MCF 10A (cell line): ENCODE measurements around the gene KLHL22. TPM values are rescaled to one million over a fixed set of nuclear protein-coding genes. Genes with fewer than 3 reads are reported as not detected.

Experiments used
- BruUV-seq: library from RNA; stranded (reverse); fragments of 400-500 nt; replicated peaks from 2 replicates; lab custom pipeline; 2021; lab: Mats Ljungman, UMichigan
- CTCF ChIA-PET: fragments of 300-600 bp; sonication (Branson Sonifier 250); formaldehyde crosslinking; extraction: SDS; loops from one replicate; lab custom pipeline; 2021; ENCODE audit warnings: antibody characterized with exemption, inconsistent platforms; lab: Yijun Ruan, JAX
- POLR2A ChIA-PET: fragments of 300-600, 350-650 bp; sonication (Branson Sonifier 250); formaldehyde crosslinking; extraction: SDS; loops from one replicate; lab custom pipeline; 2020; ENCODE audit warnings: antibody characterized with exemption, inconsistent platforms; lab: Yijun Ruan, JAX
- DNase-seq: peaks from one replicate; pipeline ENCODE4 v3.0.0-alpha.2; 2018; ENCODE audit not compliant: unreplicated experiment
- H3K27ac Mint-ChIP-seq: one replicate; pipeline ENCODE4 v1.8.0; 2022; ENCODE audit warnings: mild to moderate bottlenecking, low read depth, mixed read lengths; ENCODE audit not compliant: unreplicated experiment
- H3K27me3 Mint-ChIP-seq: one replicate; pipeline ENCODE4 v1.8.0; 2022; ENCODE audit warnings: mixed read lengths; ENCODE audit not compliant: insufficient read depth, unreplicated experiment
- H3K36me3 Mint-ChIP-seq: one replicate; pipeline ENCODE4 v1.8.0; 2022; ENCODE audit warnings: mild to moderate bottlenecking, moderate library complexity, mixed read lengths; ENCODE audit not compliant: insufficient read depth, unreplicated experiment
- H3K4me1 Mint-ChIP-seq: one replicate; pipeline ENCODE4 v1.8.0; 2022; ENCODE audit warnings: mixed read lengths; ENCODE audit not compliant: insufficient read depth, unreplicated experiment
- H3K4me3 Mint-ChIP-seq: one replicate; pipeline ENCODE4 v1.8.0; 2022; ENCODE audit warnings: mild to moderate bottlenecking, moderate library complexity, mixed read lengths; ENCODE audit not compliant: unreplicated experiment
- H3K9me3 Mint-ChIP-seq: one replicate; pipeline ENCODE4 v1.8.0; 2022; ENCODE audit warnings: mixed read lengths; ENCODE audit not compliant: unreplicated experiment
- intact Hi-C: fragments of 100-400 bp; cut with micrococcal nuclease; formaldehyde crosslinking; loops from 2 replicates; pipeline ENCODE4 v1.14.1; 2022
- total RNA-seq: library from RNA; stranded (reverse); gene quantifications from 2 replicates; pipeline ENCODE4 v1.2.3, GENCODE V29; 2022
- TF ChIP-seq, protein P1 (sequence below): fragments of 200-600 bp; IDR thresholded peaks from one replicate; pipeline ENCODE4 v1.8.0; 2022; ENCODE audit warnings: antibody characterized with exemption, mild to moderate bottlenecking; ENCODE audit not compliant: unreplicated experiment

KLHL22 gene
- total RNA-seq, 1 experiment from 2014 or later: 14.7 TPM

DNA sequence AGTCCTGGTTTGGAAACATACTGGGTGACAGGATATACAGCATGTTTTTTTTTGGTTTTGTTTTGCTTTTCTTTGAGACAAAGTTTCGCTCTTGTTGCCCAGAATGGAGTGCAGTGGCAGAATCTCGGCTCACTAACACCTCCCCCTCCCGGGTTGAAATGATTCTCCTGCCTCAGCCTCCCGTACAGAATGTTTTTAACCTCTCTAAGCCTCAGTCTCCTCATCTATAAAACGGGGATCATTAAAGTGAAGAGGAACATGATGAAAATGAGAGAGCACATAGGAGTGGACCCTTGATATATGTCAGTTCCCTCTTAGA, 29.9 kb downstream of the KLHL22 start:
- peaks cover 38% of the 10 kb centered on the region for H3K36me3 Mint-ChIP-seq

DNA sequence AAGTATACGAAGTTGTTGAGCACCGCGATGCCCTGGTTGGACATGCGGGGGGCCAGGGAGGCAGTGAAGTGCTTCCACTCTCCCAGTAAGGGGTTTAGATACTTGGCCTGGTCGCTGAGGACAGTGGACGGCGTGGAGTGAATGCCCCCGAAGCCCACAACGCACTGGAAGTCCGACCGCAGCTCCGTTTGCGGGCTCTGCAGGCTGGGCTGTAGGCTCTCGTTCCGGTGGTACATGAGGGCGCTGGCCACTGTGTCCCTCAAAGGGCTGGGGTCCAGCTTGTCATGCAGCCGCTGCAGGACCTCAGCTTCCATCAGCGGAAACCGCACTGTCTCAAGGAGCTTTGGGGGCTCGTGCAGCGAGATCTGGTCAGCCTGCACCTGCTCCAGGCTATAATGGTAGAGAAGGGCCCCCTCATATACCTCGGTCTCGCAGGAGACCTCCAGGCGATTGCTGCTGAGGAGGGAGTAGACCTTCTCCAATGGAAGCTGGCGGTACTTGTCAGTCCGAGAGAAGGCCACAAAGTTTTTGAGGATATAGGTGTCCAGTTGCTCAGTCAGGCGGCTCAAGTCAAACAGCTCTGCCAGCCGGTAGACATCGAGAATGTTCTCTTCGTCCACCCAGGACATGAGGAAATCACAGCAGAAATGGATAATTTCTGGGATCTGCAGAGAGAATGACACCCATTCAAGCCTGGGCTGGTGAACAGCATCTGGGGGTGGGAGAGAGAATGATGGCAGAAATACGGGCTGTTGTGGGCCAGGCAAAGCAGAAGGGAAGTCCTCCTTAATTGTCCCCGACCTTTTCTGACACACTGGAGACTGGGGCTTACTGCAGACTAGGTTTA, 30.5 kb downstream of the KLHL22 start:
- TF ChIP-seq, protein P1, sequence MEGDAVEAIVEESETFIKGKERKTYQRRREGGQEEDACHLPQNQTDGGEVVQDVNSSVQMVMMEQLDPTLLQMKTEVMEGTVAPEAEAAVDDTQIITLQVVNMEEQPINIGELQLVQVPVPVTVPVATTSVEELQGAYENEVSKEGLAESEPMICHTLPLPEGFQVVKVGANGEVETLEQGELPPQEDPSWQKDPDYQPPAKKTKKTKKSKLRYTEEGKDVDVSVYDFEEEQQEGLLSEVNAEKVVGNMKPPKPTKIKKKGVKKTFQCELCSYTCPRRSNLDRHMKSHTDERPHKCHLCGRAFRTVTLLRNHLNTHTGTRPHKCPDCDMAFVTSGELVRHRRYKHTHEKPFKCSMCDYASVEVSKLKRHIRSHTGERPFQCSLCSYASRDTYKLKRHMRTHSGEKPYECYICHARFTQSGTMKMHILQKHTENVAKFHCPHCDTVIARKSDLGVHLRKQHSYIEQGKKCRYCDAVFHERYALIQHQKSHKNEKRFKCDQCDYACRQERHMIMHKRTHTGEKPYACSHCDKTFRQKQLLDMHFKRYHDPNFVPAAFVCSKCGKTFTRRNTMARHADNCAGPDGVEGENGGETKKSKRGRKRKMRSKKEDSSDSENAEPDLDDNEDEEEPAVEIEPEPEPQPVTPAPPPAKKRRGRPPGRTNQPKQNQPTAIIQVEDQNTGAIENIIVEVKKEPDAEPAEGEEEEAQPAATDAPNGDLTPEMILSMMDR: no peak
- ChIA-PET POLR2A (interaction anchor here (1.2 kb wide), 1 partner anchor 65 kb away, joined by 3 read pairs; no protein-coding TSS in a partner anchor), CTCF (interaction anchor here (1.0 to 1.6 kb wide), 2 partner anchors 9 to 278 kb away, joined by 4 to 8 read pairs; no protein-coding TSS in a partner anchor)
- Mint-ChIP-seq H3K27me3 (no peaks in the 10 kb centered on the region), H3K9me3 (no peaks in the 10 kb centered on the region), H3K4me3 (no peak overlapping the region), H3K27ac (no peak overlapping the region), H3K4me1 (no peaks in the 10 kb centered on the region), H3K36me3 (peaks cover 33% of the 10 kb centered on the region)
- no TSS peak for BruUV-seq
- no peak for DNase-seq
- intact Hi-C loops: no loop called here

More for the DNA sequence above, 29.9 kb downstream of the KLHL22 start:
- no peak overlapping the region for H3K4me3 Mint-ChIP-seq
- TF ChIP-seq, protein P1: no peak
- H3K27me3 Mint-ChIP-seq: no peaks in the 10 kb centered on the region
- ChIA-PET CTCF (no interaction called here), POLR2A (no interaction called here)
- intact Hi-C loops: no loop called here
- BruUV-seq: no TSS peak
- no peaks in the 10 kb centered on the region for H3K9me3 Mint-ChIP-seq
- no peak for DNase-seq
- no peak overlapping the region for H3K27ac Mint-ChIP-seq
- H3K4me1 Mint-ChIP-seq: no peaks in the 10 kb centered on the region

GRCh38 chr22:20464096-20464614, 31.4 kb downstream of the KLHL22 start:
- no peaks in the 10 kb centered on the region for H3K9me3 Mint-ChIP-seq
- no peak for DNase-seq
- intact Hi-C loops: no loop called here
- H3K4me1 Mint-ChIP-seq: no peaks in the 10 kb centered on the region
- H3K4me3 Mint-ChIP-seq: no peak overlapping the region
- ChIA-PET POLR2A (interaction anchor here (1.2 kb wide), 1 partner anchor 66 kb away, joined by 3 read pairs; no protein-coding TSS in a partner anchor), CTCF (interaction anchor here (1.0 to 1.6 kb wide), 3 partner anchors 10 to 278 kb away, joined by 3 to 8 read pairs (median 4); no protein-coding TSS in a partner anchor)
- no peak overlapping the region for H3K27ac Mint-ChIP-seq
- H3K27me3 Mint-ChIP-seq: no peaks in the 10 kb centered on the region
- peaks cover 27% of the 10 kb centered on the region for H3K36me3 Mint-ChIP-seq
- no TSS peak for BruUV-seq
- TF ChIP-seq, protein P1: no peak
